ENCODE data around the gene C19orf67. TPM values are rescaled to one million over a fixed set of nuclear protein-coding genes. Genes with fewer than 3 reads are reported as not detected.
A peak's percentile ranks its signal among the peaks of the same experiment; 100 is the strongest.

The C19orf67 gene
- total RNA-seq, 1 donor from 2014 or later, result 0.45 TPM

- Mint-ChIP-seq H3K27me3 (ENCODE audit: low read depth) (no peaks in the 10 kb centered on the region), H3K27ac (no peak overlapping the region), H3K36me3 (peaks cover 13% of the 10 kb centered on the region), H3K4me1 (no peaks in the 10 kb centered on the region), H3K4me3 (no peak overlapping the region), H3K9me3 (no peaks in the 10 kb centered on the region)
- DNase-seq (ENCODE audit: low spot score in 2 of 2, unreplicated experiment in 2 of 2), result no peak
- TF ChIP-seq CTCF (IDR thresholded peaks at IDR 0.05; ENCODE audit: unreplicated experiment), result no peak
These were observed 16.6 kb upstream of the C19orf67 start for GRCh38 chr19:14102102-14102696.

GRCh38 chr19:14101003-14101545 is 15.5 kb upstream of the C19orf67 start:
- DNase-seq (ENCODE audit: low spot score in 2 of 2, unreplicated experiment in 2 of 2), result no peak
- no peak for TF ChIP-seq CTCF (IDR thresholded peaks at IDR 0.05; ENCODE audit: unreplicated experiment)
- Mint-ChIP-seq H3K36me3 (peaks cover 19% of the 10 kb centered on the region), H3K4me1 (no peaks in the 10 kb centered on the region), H3K9me3 (no peaks in the 10 kb centered on the region), H3K4me3 (no peak overlapping the region), H3K27ac (no peak overlapping the region), H3K27me3 (ENCODE audit: low read depth) (no peaks in the 10 kb centered on the region)

DNA sequence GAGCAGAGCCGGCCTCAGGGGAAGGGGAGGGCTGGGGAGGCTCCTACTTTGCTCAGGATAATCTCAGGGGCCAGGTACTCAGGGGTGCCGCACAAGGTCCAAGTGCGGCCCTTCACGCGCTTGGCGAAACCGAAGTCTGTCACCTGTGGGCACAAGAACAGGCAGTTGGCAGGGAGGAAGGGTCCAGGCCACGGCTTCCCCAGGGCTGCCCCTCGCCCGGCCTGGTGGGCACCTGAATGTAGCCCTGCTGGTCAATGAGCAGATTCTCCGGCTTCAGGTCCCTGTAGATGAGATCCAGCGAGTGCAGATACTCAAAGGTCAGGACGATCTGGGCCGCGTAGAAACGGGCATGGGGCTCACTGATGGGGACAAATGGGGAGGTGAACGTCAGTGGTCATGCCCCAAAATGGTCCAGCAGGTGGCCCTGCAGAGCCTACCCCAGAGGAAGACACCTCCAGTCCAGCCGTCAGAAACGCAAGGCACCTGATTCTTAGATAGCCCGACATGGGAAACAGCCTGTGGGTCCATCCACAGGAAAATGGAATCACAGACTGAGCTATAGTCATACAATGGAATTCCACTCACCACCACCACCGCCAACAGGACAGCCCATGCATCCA is 12.1 kb upstream of the C19orf67 start:
- Mint-ChIP-seq H3K9me3 (peaks cover 4% of the 10 kb centered on the region), H3K27ac (no peak overlapping the region), H3K4me3 (no peak overlapping the region), H3K27me3 (ENCODE audit: low read depth) (no peaks in the 10 kb centered on the region), H3K4me1 (no peaks in the 10 kb centered on the region), H3K36me3 (peaks cover 27% of the 10 kb centered on the region)
- peak in 1 of 2 experiments; percentile 35 for DNase-seq (ENCODE audit: low spot score in 2 of 2, unreplicated experiment in 2 of 2)
- no peak for TF ChIP-seq CTCF (IDR thresholded peaks at IDR 0.05; ENCODE audit: unreplicated experiment)

- no peak for TF ChIP-seq CTCF (IDR thresholded peaks at IDR 0.05; ENCODE audit: unreplicated experiment)
- DNase-seq (ENCODE audit: low spot score in 2 of 2, unreplicated experiment in 2 of 2), result no peak
- no peak overlapping the region for H3K4me3 Mint-ChIP-seq
- peaks cover 8% of the 10 kb centered on the region for H3K4me1 Mint-ChIP-seq
- peaks cover 4% of the 10 kb centered on the region for H3K9me3 Mint-ChIP-seq
- no peak overlapping the region for H3K27ac Mint-ChIP-seq
- no peaks in the 10 kb centered on the region for H3K27me3 Mint-ChIP-seq (ENCODE audit: low read depth)
- peaks cover 27% of the 10 kb centered on the region for H3K36me3 Mint-ChIP-seq
These were observed 10.8 kb upstream of the C19orf67 start for GRCh38 chr19:14096272-14096992.

DNA sequence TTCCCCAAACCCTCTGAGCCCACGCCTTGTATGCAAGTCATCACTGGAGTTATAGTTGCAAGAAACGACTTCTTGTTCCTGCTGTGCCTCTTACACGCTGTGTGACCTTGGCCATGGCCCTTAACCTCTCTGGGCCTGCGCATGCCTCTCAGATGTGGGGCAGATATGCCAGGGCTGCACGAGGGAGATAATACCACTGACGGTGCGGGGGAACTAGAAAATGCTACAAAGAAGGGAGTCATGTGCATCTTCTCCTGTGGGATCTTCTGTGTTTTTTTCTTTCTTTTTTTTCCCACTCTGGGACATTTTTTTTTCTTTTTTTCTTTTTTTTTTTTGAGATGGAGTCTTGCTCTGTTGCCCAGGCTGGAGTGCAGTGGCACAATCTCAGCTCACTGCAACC is 9.3 kb upstream of the C19orf67 start:
- Mint-ChIP-seq H3K27me3 (ENCODE audit: low read depth) (no peaks in the 10 kb centered on the region), H3K36me3 (peaks cover 22% of the 10 kb centered on the region), H3K27ac (no peak overlapping the region), H3K9me3 (peaks cover 4% of the 10 kb centered on the region), H3K4me3 (no peak overlapping the region), H3K4me1 (peaks cover 9% of the 10 kb centered on the region)
- no peak for TF ChIP-seq CTCF (IDR thresholded peaks at IDR 0.05; ENCODE audit: unreplicated experiment)
- no peak for DNase-seq (ENCODE audit: low spot score in 2 of 2, unreplicated experiment in 2 of 2)
